Endothelial cell of umbilical vein (primary cell): ENCODE measurements around the gene PLEKHD1.

Source experiments
- EZH2 ChIP-seq: IDR thresholded peaks from 2 replicates; pipeline ENCODE4 v1.6.1; 2012; ENCODE audit warnings: borderline replicate concordance, low read depth, mild to moderate bottlenecking, moderate library complexity, low read length, inconsistent platforms; ENCODE audit not compliant: severe bottlenecking
- FOS ChIP-seq: IDR thresholded peaks from 2 replicates; pipeline ENCODE4 v1.6.1; 2011; ENCODE audit warnings: mild to moderate bottlenecking, low read length, moderate library complexity, borderline replicate concordance; ENCODE audit not compliant: insufficient read depth
- MYC ChIP-seq: IDR thresholded peaks from one replicate; pipeline ENCODE4 v1.6.1; 2011; ENCODE audit warnings: mild to moderate bottlenecking, low read depth, low read length
- POLR2A ChIP-seq: IDR thresholded peaks from 2 replicates; pipeline ENCODE4 v1.6.1; 2012; ENCODE audit warnings: low read depth, mild to moderate bottlenecking, control low read depth, low read length
- TF ChIP-seq, protein P1 (sequence below), 2 donors: IDR thresholded peaks; 1 replicate in 1 of 2; 2 replicates in 1 of 2; pipeline ENCODE4 v1.5.1; 2011; ENCODE audit warnings: low read length in 2 of 2, mild to moderate bottlenecking in 2 of 2, moderate library complexity in 2 of 2, control low read depth in 1 of 2, inconsistent platforms in 1 of 2, low read depth in 1 of 2; ENCODE audit not compliant: insufficient read depth in 1 of 2; ENCODE audit errors: extremely low read depth in 1 of 2

DNA sequence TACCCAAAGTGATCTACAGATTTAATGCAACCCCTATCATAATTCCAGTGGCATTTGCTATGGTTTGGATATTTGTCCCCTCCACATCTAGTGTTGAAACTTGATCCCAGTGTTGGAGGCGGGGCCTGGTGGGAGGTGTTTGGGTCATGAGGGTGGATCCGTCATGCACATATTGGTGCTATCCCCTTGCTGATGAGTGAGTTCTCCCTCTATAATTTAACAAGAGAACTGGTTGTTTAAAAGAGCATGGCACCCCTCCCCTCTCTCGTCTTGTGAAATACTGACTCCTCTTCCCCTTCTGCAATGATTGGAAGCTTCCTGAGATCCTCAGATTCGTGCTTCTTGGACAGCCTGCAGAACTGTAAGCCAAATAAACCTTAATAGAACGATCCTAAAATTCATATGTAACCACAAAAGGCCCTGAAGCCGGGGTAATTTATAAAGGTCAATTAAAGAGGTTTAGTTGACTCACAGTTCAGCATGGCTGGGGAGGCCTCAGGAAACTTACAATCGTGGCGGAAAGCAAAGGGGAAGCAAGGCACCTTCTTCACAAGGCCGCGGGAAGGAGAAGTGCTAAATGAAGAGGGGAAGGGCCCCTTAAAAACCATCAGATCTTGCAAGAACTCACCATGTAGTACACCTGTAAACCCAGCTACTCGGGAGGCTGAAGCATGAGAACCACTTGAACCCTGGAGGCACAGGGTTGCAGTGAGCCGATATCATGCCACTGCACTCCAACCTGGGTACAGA, 44.8 kb upstream of the PLEKHD1 start:
- TF ChIP-seq MYC = no peak
- TF ChIP-seq, protein P1, sequence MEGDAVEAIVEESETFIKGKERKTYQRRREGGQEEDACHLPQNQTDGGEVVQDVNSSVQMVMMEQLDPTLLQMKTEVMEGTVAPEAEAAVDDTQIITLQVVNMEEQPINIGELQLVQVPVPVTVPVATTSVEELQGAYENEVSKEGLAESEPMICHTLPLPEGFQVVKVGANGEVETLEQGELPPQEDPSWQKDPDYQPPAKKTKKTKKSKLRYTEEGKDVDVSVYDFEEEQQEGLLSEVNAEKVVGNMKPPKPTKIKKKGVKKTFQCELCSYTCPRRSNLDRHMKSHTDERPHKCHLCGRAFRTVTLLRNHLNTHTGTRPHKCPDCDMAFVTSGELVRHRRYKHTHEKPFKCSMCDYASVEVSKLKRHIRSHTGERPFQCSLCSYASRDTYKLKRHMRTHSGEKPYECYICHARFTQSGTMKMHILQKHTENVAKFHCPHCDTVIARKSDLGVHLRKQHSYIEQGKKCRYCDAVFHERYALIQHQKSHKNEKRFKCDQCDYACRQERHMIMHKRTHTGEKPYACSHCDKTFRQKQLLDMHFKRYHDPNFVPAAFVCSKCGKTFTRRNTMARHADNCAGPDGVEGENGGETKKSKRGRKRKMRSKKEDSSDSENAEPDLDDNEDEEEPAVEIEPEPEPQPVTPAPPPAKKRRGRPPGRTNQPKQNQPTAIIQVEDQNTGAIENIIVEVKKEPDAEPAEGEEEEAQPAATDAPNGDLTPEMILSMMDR (IDR thresholded peaks at IDR 0.05; ENCODE audit: extremely low read depth in 1 of 2, insufficient read depth in 1 of 2, low read depth in 1 of 2, low read length in 2 of 2) = no peak
- no peak for TF ChIP-seq EZH2
- no peak for TF ChIP-seq FOS
- TF ChIP-seq POLR2A = no peak
